HG03354 (cell line): ENCODE results near the gene SEL1L3.

Source experiments
- ATAC-seq: cut with Tn5 transposase; IDR thresholded peaks from one replicate; pipeline ENCODE4 v1.9.1; 2021; ENCODE audit warnings: mild to moderate bottlenecking; ENCODE audit not compliant: unreplicated experiment, poor library complexity, severe bottlenecking

Gene SEL1L3

DNA sequence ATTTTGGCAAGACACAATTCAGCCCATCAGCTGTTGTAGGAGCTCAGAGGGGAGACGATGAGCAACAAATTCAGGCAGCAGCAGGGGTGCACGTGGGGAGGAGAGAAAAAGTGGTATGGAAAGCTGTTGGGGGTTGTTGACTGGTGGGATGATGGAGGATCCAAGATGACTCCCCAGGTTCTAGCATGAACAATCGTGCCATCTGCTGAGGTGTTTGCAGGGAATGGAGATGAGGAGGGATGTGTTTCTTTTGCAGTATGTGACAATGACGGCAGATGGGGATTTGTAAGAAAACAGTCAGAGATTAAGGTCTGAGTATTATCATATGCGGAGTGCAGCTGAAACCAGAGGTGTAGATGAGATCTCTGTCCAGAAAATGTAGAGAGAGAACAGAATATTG is 63.3 kb downstream of the SEL1L3 start:
- no peak for ATAC-seq

DNA sequence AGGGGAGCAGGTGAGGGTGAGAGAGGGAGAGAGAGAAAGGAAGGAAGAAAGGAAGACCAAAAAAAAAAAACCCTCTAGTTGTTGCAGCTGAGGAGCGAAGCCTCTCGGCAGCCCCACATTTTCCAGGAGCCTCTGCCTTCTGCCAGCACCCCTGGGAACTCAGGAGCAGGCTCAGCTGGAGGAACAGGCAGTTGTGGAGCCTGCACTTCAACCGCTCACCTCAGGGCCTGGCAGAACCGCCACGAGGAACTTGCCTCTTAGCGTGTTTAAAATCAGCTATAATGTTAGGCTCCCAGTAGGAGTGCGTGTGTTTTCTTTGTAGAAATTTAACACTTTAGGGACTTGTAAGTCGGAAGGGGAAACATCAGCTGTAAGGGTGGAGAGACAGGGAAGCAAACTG is 65.7 kb downstream of the SEL1L3 start:
- ATAC-seq: no peak

DNA sequence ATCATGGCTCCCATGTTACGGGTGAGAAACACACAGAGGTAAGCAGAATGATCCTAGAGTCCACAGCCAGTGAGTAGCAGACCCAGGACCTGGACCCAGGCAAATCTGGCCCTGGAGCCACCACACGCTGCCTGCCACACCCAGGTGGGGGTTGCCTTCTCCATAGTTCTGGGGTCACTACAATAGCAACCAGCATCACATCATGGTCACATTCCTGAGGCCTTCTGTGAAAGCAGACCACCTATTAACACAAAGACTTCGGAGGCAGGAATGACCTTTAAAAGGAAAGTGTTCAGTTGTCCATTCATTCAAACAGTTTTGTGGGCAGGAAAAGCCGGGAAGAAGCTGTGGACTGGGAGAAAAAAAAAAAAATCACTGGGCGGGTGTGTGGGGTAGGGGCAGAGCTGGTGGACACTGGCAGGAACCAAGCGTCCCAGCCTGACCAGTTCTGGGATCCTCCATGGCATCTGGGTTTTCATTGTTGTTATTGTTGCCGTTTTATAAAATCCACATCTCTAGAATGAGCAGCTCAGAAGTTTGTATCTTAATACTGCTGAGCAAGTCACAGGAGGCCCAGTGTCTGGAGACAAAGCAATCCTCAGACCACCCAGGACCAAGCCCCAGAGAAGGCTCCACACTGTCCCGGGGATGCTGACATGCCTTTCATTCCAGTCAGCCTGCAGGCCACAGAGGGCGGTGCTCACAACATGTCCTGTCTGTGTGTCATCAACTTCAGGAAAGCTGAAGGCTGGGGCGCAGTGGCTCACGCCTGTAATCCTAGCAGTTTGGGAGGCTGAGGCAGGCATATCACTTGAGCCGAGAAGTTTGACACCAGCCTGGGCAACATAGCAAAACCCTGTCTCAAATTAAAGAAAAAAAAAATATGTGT is 67.0 kb downstream of the SEL1L3 start:
- ATAC-seq: no peak

DNA sequence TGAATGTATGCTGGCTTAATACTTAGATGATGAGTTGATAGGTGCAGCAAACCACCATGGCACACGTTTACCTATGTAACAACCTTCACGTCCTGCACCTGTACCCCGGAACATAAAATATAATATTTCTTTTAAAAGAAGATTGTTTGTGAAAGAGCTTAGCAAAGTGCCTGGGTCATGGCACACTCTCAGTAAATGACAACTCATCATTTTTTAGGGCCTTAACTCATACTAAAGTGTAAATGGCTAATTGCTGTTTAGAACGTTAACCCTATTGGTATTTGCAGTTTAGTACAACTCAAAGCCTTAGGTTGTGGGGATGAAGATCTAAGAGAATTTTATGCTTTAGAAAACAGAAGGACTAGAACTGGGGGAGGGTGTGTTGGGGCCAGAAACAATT is 67.7 kb downstream of the SEL1L3 start:
- no peak for ATAC-seq

DNA sequence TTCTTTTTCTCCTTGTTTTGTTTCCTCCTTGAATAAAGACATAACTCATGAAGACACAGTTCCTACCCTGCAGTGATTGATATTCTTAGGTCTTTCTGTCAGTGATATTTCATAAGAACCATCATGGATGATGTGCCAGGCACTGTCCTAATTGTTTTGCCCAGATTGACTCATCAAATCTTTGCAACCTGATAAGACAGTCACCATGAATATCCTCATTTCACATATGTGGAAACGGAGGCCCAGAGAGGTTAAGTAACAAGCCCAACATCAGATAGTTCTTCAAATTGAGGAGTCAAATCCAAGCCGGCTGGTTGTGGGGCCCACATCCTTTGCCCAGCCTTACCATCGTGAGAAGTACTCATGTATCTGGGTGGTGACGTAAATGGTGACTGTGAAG is 69.9 kb downstream of the SEL1L3 start:
- no peak for ATAC-seq

DNA sequence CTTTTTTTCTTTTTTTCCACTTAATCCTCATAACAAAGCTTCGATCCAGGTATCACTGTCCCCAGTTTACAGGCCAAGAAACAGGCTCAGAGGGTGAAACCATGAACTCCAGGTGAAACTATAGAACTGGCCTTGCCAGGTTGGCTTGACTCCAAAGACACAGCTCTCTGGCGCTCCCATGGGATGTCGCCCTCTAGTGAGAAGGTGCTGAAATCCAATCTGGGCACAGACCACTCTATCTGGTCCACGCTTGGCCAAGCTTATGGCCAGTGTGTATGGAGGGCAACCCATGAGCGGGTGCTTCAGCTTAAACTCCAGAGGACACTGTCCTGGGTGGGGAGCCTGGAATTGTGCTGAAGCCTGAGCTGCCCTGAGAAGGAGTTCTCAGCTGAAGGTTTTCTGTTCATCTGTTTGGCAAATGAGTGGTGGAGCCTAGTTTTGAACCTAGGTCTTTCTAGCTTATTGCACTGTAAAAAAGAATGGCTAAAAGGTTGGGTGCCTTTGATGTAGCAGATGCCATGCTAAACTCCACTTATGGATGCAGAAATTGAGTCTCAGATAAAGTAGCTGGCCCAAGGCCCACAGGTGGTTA is 70.5 kb downstream of the SEL1L3 start:
- ATAC-seq: no peak

DNA sequence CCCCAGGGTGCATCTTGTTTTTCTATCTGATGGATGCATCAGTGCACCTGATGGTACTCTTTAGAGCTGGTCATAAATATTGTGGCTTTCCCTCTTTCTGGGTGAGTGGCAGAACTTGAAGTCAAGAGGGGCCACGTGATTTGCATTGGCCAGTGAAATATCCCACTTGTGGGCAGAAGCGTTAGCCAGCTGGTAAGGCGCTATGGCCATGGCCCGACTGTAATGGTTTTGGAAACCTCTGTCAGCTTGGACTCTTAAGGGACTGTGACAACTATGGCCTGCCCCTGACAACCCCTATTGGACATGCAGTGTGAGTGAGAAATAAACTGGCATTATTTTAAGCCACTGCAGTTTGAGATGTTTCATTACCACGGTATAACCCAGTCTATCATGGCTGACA is 72.8 kb downstream of the SEL1L3 start:
- no peak for ATAC-seq

DNA sequence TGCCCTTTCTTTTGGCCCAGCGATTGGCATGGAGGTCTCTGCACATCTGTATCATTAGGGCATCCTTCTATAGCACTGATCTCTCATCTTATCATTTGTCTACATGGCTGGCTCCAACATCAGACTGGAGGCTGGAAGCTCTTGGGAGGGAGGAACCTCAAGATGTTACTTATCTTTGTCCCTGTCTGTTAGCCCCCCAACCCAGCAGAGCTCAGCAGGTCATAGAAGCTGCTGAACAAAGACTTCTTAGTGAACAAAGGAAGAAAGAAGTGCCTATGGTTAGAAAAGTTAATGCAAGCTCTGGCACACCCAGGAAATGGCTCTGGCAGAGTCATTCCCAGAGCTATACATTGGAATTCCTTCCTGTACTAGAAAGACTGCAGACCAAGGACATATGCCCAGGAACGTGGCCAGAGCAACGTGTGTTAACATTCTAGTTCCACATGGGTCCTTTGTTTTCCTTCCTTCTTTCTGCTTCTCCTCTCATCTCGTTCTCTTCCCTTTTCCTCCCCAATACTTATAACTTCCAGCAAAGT is 74.0 kb downstream of the SEL1L3 start:
- ATAC-seq: no peak

DNA sequence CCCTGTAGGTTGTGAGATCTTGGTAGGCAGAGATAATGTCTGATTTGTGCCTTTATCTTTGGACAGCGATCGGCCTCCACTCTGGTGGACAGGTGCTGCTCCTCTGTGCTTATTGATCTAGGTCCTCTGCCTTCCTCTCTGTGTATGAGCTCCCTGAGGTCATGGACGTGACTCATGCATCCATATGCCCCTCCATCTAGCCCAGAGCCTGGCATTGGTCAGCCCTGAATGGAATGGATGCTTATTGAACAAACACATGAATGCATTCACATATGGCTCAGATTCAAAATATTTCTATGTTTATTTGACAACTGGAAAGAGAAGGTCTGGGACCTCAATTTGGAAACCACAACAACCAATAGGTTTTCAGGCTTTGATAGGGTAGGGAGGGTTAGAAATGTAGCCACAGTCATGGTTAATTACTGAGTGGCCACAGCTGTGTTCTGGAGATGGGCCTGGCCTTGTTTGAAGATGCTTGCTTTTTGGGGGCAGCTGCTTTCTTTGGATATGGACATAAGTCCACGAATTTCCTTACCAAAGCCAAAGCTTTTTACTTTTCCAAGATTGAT is 76.2 kb downstream of the SEL1L3 start:
- no peak for ATAC-seq

DNA sequence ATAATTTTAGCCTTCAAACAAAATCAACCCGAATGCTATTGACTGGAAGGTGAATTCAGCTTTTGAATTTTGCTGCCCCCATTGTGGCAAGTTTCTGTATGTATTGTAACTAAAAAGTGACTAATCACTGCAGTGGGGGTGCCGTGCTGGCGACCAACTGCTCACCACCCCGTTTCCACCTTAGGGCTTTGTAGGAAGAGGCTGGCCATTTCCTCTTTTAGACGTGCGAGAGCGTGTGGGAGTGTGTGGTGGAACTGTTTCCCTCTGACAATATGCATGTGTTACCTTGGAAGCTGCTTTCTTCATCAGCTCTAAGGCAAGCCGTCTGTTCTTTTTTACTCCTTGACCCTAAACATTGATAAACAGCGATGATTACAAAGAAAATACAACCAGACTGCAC is 78.8 kb downstream of the SEL1L3 start:
- no peak for ATAC-seq

DNA sequence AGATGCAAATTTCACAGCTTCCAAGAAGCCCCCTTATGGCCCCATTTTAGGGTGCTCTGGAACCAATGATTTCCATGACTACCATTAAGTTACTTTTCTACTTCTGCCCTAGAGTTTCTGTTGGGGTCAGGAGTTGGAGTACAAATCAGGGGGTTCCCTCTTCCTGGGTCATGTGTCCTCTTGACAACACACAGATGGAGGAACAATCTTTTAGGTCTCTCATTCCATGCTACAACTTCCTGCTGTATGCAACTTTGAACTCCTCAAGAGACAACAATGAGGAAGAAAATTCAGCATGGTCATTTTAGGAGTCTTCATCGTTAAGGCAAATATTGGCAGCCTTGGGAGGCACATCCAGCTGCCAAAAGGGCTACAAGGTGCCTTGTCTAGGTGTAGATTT is 79.7 kb downstream of the SEL1L3 start:
- ATAC-seq: no peak

DNA sequence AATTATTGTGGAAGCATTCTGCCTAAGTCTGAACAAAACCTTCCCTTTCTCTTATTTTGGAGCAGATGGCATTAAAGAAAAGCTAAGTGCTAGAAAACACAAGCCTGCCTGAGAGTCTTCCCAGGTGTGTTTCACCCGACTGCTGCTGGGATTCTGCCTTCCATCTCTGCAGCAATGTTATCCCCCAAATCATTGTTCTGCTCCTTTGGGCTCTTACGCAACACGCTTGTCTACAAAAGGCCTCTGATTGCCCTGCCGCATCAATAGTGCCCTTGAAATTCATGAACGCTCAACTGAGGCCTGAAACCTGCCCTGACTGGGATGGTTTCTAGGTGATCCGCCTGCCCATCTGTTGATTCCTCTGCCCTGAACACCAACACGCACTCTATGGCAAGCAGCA is 80.3 kb downstream of the SEL1L3 start:
- no peak for ATAC-seq

DNA sequence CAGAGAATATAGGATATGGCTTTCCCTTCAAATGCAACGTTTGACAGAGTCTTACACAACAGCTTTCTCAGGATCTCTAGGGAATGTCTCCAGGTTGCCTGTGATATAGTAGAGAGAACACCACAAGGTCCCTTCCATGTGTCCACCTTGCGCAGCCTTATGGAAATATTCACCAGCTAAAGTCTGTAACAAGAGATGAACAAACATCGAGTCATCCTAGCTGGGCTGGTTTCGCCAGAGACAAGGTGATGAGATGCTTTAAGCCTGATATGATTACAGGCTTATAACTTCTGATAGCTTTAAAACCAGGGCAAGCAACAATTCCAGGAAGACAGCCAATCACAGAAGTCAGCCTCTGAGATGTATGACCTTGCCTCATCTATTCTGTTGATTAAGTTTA is 83.8 kb downstream of the SEL1L3 start:
- ATAC-seq: no peak

DNA sequence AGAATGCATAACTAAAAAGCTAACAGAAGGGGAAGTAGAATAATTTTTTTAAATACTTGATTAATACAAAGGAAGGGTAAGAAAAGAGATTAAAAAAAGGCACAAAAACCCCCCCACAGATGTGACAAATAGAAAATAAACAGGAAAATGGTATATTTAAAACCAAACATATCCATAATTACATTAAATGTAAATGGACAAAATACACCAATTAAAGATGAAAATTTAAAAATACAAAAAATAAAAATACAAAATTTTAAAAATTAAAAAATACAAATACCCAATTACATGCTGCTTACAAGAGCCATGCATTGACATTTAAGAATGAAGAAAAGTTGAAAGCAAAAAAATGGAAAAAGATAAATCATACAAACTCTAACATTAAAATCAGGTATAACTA is 86.0 kb downstream of the SEL1L3 start:
- no peak for ATAC-seq

DNA sequence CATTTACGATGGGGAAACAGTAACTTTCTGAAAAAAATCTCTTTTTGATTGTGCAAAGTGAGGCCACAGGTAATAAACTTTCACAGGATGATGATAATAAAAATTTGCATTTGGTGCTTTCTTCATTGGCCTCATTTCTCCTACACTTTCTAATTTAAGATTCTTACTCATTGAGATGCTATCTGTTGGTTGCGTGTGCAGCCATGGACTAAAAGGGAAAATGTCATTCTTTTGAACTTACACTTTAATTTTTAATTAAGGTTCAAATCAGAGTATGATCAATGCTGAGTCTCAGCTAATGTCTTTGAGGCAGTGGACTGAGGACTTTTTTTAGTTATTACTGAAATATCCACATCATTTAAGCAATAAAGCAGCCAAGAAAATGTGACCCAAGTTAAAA is 87.6 kb downstream of the SEL1L3 start:
- ATAC-seq: no peak

DNA sequence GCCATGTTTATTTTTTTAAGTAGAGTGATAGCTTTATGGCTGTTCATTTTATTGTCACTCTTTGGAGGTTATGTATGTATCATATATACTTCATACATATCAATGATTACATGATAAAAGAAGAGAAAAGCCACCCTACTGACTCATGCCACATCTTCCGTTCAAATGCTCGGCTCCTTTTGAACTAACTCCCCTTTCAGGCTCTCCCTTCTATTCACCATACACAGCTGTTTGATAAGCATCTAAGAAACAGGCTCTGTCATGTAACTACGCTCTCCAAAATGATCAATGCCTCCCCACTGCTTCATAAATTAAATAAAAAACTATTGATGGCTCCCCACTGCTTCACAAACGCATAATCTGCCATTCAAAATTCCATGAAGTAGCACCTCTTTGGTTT is 89.4 kb downstream of the SEL1L3 start:
- no peak for ATAC-seq

DNA sequence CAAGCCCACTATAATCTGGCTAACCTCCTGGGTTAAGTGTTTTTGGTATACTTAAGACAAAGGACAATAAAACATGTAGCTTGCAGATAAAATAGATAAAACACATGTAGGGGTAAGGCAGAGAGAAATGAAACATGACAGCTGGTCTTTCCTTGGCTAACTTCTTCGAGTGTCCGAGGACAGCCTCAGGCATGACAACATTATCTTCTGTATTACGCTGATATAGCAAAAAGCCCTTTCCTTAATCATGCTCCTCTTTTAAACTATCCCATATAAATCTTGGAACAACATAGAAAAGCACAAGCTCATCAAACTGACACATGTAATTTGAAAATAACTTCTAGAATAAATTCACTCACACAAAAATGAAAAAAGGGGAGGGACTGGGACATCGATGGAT is 91.1 kb downstream of the SEL1L3 start:
- no peak for ATAC-seq

DNA sequence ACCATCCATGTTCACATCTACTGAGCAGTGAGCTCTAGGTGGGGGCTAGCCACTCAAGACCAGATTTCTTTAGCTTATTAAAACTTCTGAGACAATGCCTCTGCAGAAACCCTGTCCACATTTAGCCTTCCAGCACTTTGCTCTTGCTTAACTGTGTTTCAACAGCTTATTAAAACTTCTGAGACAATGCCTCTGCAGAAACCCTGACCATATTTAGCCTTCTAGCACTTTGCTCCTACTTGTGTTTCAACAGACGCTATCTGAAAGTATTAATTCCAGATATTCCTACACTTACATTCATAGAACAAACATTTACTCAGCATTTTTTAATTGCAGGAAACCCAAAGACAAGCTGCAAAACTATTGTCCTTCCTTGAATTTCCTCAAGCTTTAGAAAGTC is 91.9 kb downstream of the SEL1L3 start:
- ATAC-seq: no peak

DNA sequence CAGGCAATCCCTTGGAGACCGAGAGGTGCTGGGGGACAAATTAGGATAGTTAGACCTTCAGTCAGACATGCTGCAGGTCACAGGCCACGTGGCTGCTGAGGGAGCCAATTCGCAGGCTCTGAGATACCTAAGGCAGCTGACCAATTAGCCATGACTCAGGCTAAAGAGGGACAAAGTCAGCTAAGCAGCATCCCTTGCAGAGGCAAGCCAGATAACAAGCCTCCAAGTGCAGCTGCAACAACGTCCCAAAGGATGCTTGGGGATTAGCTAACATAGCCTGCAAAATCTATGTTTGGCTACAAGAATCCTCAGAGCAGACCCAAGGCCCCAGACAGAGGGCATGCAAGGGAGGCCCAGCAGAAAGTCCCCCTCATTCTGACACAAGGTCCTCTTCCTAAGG is 93.5 kb downstream of the SEL1L3 start:
- no peak for ATAC-seq

DNA sequence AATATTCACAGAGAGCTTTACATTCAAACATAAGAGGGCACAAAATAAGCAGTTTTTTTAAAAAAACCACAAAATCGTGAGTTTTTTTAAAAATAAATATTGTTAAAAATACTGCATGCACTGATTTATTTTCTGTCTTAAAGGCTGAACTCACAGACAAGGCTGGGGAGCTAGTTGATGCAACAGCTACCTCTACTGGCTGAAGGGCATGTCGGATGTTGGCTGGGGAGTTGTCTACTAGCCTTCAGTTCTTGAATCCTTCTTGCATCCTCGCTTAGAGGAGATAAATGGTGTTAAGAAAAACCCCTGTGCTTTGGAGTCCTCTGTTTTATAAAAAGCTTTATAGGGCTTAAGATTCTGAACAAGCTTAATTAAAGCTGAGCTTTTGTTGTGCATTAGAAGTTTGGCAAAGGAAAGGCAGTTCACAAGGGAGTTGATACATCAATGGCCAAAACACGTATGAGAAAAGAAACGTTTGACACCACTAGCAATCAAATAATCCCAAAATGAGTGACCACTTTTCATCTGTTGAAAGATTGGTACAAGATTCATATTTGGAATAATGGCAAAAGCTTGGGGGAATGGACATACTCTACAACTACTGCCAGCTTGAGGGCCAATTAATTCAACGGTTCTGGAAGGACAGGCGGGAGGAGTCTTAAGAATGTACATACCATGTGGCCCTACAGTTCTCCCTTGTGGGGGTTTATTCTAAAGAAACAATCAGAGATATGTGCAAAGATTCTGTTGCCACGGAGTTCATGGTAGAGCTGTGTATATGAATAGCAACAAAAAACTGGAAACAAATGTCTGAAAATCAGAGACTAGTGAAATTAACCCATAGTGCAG is 94.7 kb downstream of the SEL1L3 start:
- no peak for ATAC-seq
